ENCODE measurements around the gene MAP4K5.

DNA sequence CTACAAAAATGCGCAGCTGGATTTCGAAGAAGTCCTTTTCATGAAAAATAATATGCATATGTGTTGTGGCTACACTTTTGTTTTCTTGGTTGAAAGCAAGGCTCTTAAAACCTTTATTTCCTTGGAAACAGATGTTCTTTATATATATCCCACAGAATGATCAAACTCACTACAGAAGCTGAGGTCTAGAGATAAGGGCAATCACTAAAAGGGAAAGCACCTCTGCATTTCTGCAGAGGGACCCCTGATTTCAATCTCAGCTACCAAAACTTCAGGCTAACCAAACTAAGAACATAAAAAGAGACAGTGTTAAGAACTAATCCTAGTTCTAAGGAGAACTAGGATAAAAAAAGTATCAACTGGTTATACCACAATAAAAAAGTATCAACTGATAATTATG lies 70.3 kb downstream of the MAP4K5 start:
- TF ChIP-seq, protein P1, sequence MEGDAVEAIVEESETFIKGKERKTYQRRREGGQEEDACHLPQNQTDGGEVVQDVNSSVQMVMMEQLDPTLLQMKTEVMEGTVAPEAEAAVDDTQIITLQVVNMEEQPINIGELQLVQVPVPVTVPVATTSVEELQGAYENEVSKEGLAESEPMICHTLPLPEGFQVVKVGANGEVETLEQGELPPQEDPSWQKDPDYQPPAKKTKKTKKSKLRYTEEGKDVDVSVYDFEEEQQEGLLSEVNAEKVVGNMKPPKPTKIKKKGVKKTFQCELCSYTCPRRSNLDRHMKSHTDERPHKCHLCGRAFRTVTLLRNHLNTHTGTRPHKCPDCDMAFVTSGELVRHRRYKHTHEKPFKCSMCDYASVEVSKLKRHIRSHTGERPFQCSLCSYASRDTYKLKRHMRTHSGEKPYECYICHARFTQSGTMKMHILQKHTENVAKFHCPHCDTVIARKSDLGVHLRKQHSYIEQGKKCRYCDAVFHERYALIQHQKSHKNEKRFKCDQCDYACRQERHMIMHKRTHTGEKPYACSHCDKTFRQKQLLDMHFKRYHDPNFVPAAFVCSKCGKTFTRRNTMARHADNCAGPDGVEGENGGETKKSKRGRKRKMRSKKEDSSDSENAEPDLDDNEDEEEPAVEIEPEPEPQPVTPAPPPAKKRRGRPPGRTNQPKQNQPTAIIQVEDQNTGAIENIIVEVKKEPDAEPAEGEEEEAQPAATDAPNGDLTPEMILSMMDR (IDR thresholded peaks at IDR 0.05; ENCODE audit: insufficient read depth, low read depth, low read length) = no peak
- no peak for TF ChIP-seq EZH2 (IDR thresholded peaks at IDR 0.05; ENCODE audit: insufficient read depth, low read length)

All from astrocyte (in vitro differentiated cells and primary cell).